NCI-H82 treated with DMSO at 0.1 percent for 48 hours (cell line): ENCODE measurements around the gene RING1.

ENCODE experiments used
- DNase-seq: peaks from one replicate; lab custom pipeline; 2025; ENCODE audit not compliant: unreplicated experiment; lab: John Stamatoyannopoulos, UW

Gene RING1

GRCh38 chr6:33208091-33208967 is at the start of gene RING1:
TSS of gene RING1 (plus strand) at chr6:33208500. CDS start at chr6:33208823, 323 bp downstream.
- no peak for DNase-seq

GRCh38 chr6:33160096-33160495 is 48.2 kb upstream of the RING1 start:
- no peak for DNase-seq

- DNase-seq: no peak
These were observed 47.5 kb upstream of the RING1 start for GRCh38 chr6:33160728-33161344.

GRCh38 chr6:33161354-33162331 is 46.7 kb upstream of the RING1 start:
- DNase-seq: no peak

GRCh38 chr6:33163540-33163939 is 44.8 kb upstream of the RING1 start:
- no peak for DNase-seq

- DNase-seq: no peak
These were observed 44.1 kb upstream of the RING1 start for GRCh38 chr6:33164176-33164575.

- no peak for DNase-seq
These were observed 43.5 kb upstream of the RING1 start for GRCh38 chr6:33164665-33165373.

GRCh38 chr6:33165581-33166258 is 42.6 kb upstream of the RING1 start:
- no peak for DNase-seq

GRCh38 chr6:33166363-33166762 is 41.9 kb upstream of the RING1 start:
- DNase-seq: no peak

GRCh38 chr6:33166811-33167210 is 41.5 kb upstream of the RING1 start:
- DNase-seq: no peak

GRCh38 chr6:33167374-33168283 is 40.7 kb upstream of the RING1 start:
- DNase-seq: no peak

- no peak for DNase-seq
These were observed 40.1 kb upstream of the RING1 start for GRCh38 chr6:33168284-33168601.

GRCh38 chr6:33168639-33169038 is 39.7 kb upstream of the RING1 start:
- DNase-seq: no peak

- no peak for DNase-seq
These were observed 38.8 kb upstream of the RING1 start for GRCh38 chr6:33169291-33170175.

GRCh38 chr6:33170176-33171015 is 37.9 kb upstream of the RING1 start:
- DNase-seq: no peak

GRCh38 chr6:33171016-33171879 is 37.1 kb upstream of the RING1 start:
- no peak for DNase-seq
